Astrocyte of the cerebellum (primary cell): ENCODE measurements around the gene GATB.

Experiments
- DNase-seq: peaks from one replicate; pipeline ENCODE4 v3.0.0-alpha.2; 2011; ENCODE audit warnings: low read depth
- H3K4me3 ChIP-seq: 2 replicates; pipeline ENCODE4 v1.5.1; 2011; ENCODE audit warnings: mild to moderate bottlenecking, low read depth, low read length, moderate library complexity
- in situ Hi-C: cut with HindIII; loops from 2 replicates; pipeline ENCODE4 v1.10.0; 2017; ENCODE audit warnings: low sequenced_read_pairs
- TF ChIP-seq, protein P1 (sequence below): IDR thresholded peaks from 2 replicates; pipeline ENCODE4 v1.5.1; 2012; ENCODE audit warnings: low read length, low read depth, moderate library complexity, mild to moderate bottlenecking; ENCODE audit errors: missing control alignments

Gene GATB, protein sequence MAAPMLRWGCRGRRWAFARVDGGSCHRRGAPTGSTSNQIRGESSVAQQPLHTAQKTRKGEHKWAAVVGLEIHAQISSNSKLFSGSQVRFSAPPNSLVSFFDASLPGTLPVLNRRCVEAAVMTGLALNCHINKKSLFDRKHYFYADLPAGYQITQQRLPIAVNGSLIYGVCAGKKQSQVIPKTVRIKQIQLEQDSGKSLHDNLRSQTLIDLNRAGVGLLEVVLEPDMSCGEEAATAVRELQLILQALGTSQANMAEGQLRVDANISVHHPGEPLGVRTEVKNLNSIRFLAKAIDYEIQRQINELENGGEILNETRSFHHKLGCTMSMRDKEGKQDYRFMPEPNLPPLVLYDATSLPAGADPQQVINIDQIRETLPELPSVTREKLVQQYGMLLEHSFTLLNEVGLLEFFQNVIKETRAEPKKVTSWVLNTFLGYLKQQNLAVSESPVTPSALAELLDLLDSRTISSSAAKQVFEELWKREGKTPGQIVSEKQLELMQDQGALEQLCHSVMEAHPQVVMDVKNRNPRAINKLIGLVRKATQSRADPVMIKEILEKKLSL

DNA sequence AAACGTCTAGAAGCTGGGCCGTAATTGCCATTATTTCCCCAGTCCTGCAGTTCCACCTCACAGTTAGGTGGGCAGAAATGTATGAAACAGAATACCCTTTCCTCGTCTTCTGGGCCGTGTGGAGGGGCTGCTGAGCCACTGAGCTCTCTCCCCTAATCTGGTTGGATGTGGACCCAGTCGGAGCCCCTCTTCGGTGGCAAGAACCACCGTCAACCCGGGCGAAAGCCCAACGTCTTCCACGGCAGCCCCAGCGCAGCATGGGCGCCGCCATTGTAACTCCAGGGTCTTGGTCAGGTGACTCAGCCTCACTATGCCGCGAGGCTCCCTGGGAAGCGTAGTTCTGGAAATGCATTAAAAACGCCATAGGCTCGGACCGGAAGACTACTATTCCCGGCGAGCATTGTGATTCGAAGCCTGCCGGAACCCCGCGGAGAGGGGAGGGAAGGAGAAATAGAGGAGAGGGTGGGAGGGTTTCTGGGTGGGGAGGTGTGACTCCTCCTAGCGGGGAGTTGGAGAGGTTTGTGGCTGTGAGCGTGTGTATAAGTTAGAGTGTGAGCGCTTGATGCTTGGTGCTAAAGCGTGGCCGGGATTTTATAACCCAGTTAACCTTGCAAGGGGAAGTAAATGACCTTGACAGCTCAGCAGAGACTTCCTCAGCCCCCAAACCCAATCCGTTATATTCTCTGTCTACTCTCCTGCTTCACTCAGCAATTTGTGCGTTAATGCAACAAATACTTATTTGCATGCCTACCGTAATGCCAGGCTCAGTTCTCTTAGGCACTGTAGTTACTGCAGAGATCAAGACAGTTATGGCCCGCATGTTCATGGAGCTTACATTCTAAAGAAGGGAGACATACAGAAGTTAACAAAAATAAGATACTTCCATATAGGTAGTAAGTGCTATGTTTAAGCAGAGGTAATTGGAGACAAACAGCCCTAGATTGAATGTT is at the start of gene GATB:
Gene GATB (minus strand): TSS at position 296 of the 950 bp plus-strand sequence. CDS start 25 bp downstream, at position 271.
- TF ChIP-seq, protein P1, sequence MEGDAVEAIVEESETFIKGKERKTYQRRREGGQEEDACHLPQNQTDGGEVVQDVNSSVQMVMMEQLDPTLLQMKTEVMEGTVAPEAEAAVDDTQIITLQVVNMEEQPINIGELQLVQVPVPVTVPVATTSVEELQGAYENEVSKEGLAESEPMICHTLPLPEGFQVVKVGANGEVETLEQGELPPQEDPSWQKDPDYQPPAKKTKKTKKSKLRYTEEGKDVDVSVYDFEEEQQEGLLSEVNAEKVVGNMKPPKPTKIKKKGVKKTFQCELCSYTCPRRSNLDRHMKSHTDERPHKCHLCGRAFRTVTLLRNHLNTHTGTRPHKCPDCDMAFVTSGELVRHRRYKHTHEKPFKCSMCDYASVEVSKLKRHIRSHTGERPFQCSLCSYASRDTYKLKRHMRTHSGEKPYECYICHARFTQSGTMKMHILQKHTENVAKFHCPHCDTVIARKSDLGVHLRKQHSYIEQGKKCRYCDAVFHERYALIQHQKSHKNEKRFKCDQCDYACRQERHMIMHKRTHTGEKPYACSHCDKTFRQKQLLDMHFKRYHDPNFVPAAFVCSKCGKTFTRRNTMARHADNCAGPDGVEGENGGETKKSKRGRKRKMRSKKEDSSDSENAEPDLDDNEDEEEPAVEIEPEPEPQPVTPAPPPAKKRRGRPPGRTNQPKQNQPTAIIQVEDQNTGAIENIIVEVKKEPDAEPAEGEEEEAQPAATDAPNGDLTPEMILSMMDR = peak; percentile 59
- in situ Hi-C loops = no loop called here
- peak within 1 kb of the TSS; percentile 96 for H3K4me3 ChIP-seq
- peak; percentile 97 for DNase-seq

GRCh38 chr4:151810476-151810875 is 49.7 kb upstream of the GATB start:
- in situ Hi-C loops = no loop called here
- TF ChIP-seq, protein P1 = no peak
- H3K4me3 ChIP-seq = no peak overlapping the region
- no peak for DNase-seq

GRCh38 chr4:151809716-151810115 is 48.9 kb upstream of the GATB start:
- DNase-seq = no peak
- H3K4me3 ChIP-seq = no peak overlapping the region
- TF ChIP-seq, protein P1 = no peak
- in situ Hi-C loops = loop anchor here (5.0 kb wide), 1 partner anchor 97 kb away; no protein-coding TSS in a partner anchor

DNA sequence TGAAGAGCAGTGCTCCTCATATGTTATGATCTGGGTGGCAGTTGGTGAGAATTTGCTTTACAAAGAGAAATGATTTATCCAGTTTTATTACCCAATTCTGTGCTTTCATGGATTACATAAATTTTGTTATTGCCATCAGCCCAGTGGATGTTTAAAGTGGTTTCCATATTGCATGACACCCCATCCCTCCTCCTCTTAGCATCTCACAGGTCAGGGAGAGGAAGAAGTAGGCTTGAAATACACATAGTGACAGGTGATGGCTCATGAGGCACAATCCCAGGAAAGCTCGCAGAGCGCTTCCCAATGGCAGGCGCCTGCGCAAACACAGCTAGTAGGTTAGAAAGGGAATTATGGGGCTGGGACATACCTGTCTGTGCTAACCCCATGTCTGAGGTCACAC is 47.7 kb upstream of the GATB start:
- in situ Hi-C loops = loop anchor here (5.0 kb wide), 1 partner anchor 96 kb away; no protein-coding TSS in a partner anchor
- TF ChIP-seq, protein P1 = no peak
- H3K4me3 ChIP-seq = no peak overlapping the region
- DNase-seq = no peak

DNA sequence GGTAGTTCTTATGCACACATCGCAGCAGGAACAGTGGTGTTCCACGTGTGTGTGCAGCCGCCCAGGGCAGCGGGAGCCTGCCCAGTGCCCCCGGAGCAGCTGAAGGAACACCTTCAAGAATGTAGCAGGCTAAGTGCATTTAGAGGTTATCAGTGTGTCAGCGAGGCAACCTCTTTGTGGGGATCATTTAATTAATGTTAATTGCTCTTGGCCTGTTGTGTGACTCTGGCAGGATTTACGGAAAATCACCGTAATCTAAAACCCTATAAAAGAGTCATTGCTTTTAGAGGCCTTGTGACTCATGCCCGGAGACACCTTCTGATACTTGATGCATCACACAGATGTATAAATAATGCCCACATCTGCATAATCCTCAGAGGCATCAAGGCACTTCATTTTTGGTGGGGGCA is 47.3 kb upstream of the GATB start:
- TF ChIP-seq, protein P1 = no peak
- H3K4me3 ChIP-seq = no peak overlapping the region
- no peak for DNase-seq
- in situ Hi-C loops = loop anchor here (5.0 kb wide), 1 partner anchor 96 kb away; no protein-coding TSS in a partner anchor

GRCh38 chr4:151807220-151807619 is 46.4 kb upstream of the GATB start:
- TF ChIP-seq, protein P1 = no peak
- DNase-seq = no peak
- in situ Hi-C loops = loop anchor here (5.0 kb wide), 1 partner anchor 95 kb away; no protein-coding TSS in a partner anchor
- no peak overlapping the region for H3K4me3 ChIP-seq
